Right lung (tissue), 5 donors: Measurements from ENCODE around the gene MRPL22. TPM values are rescaled to one million over a fixed set of nuclear protein-coding genes. Genes with fewer than 3 reads are reported as not detected.
"Not testable (repeated sequence)": the region's sequence is repeated elsewhere in the genome, so short reads cannot be mapped to it uniquely, and the experiment has no call there.

Experiments used
- DNase-seq, 2 donors: peaks; one replicate each; pipeline ENCODE4 v3.0.0-alpha.2; 2013
- polyA plus RNA-seq, 5 donors: library from polyadenylated mRNA; unstranded; fragments of 120-200 nt; gene quantifications; one replicate each; pipeline versions ENCODE4 v1.2.1 to v1.2.3, GENCODE V29; 2013; ENCODE audit warnings: inconsistent platforms in 1 of 5, low replicate concordance in 1 of 5; ENCODE audit not compliant: insufficient read length in 5 of 5, insufficient read depth in 1 of 5

Gene MRPL22
- polyA plus RNA-seq, 5 donors, result 40.4 to 50.8 (median 47.3) TPM

- DNase-seq, result not testable (repeated sequence)
These were observed 37.4 kb downstream of the MRPL22 start for GRCh38 chr5:154978294-154978693.

GRCh38 chr5:154984946-154985516 is 44.2 kb downstream of the MRPL22 start:
- no peak for DNase-seq

GRCh38 chr5:154986151-154986550 is 45.3 kb downstream of the MRPL22 start:
- no peak for DNase-seq

GRCh38 chr5:154989626-154990025 is 48.8 kb downstream of the MRPL22 start:
- no peak for DNase-seq

GRCh38 chr5:154993461-154993860 is 52.6 kb downstream of the MRPL22 start:
- no peak for DNase-seq

GRCh38 chr5:154995679-154996078 is 54.8 kb downstream of the MRPL22 start:
- no peak for DNase-seq

GRCh38 chr5:154997746-154998145 is 56.9 kb downstream of the MRPL22 start:
- no peak for DNase-seq

GRCh38 chr5:154999865-155000264 is 59.0 kb downstream of the MRPL22 start:
- no peak for DNase-seq

GRCh38 chr5:155001523-155001922 is 60.6 kb downstream of the MRPL22 start:
- DNase-seq, result no peak

GRCh38 chr5:155002722-155003121 is 61.8 kb downstream of the MRPL22 start:
- DNase-seq, result not testable (repeated sequence)

- no peak for DNase-seq
These were observed 63.4 kb downstream of the MRPL22 start for GRCh38 chr5:155004138-155004744.

- DNase-seq, result not testable (repeated sequence)
These were observed 65.4 kb downstream of the MRPL22 start for GRCh38 chr5:155006265-155006664.

GRCh38 chr5:155008669-155009068 is 67.8 kb downstream of the MRPL22 start:
- DNase-seq, result no peak

- DNase-seq, result no peak
These were observed 70.0 kb downstream of the MRPL22 start for GRCh38 chr5:155010881-155011280.

- no peak for DNase-seq
These were observed 72.7 kb downstream of the MRPL22 start, which contains the start of gene KIF4B for GRCh38 chr5:155013526-155013925. Gene KIF4B (plus strand): TSS chr5:155013755. CDS start chr5:155013860, 105 bp downstream.

- DNase-seq, result no peak
These were observed 74.4 kb downstream of the MRPL22 start for GRCh38 chr5:155015239-155015638.

GRCh38 chr5:155017610-155018009 is 76.7 kb downstream of the MRPL22 start:
- DNase-seq, result no peak

Other genes starting within 250 kb of the MRPL22 start
- gene LARP1, start 185.7 kb upstream of the MRPL22 start, polyA plus RNA-seq, result 100 to 1,000 TPM in 1 of 5 donors, 10 to 100 TPM in 4; 80.8 to 109 (median 94.6) TPM
- gene FAXDC2, start 90.5 kb upstream of the MRPL22 start, polyA plus RNA-seq, result 10 to 100 TPM; 27.9 to 53.8 (median 36.9) TPM
- gene CNOT8, start 82.4 kb upstream of the MRPL22 start, polyA plus RNA-seq, result 10 to 100 TPM; 74.5 to 97.8 (median 89.9) TPM
- gene GEMIN5, start 2.9 kb upstream of the MRPL22 start, polyA plus RNA-seq, result 10 to 100 TPM; 17.5 to 24.5 (median 21.8) TPM
- gene KIF4B, start 72.7 kb downstream of the MRPL22 start, polyA plus RNA-seq, result under 1 TPM; 0.13 to 0.42 (median 0.24) TPM